Neural cell (in vitro differentiated cells): ENCODE measurements around the gene KCNJ16.

Experiments
- EP300 ChIP-seq: fragments of 450-650 bp; conservative IDR thresholded peaks from 2 replicates; pipeline ENCODE4 v1.6.1; 2014; ENCODE audit warnings: antibody characterized with exemption, mild to moderate bottlenecking, moderate library complexity; ENCODE audit not compliant: poor library complexity, severe bottlenecking
- EZH2 ChIP-seq: fragments of 200-600, 300-800 bp; shearing (Covaris generic), sonication (generic); IDR thresholded peaks from 2 replicates; pipeline ENCODE4 v1.6.1; 2014; ENCODE audit warnings: antibody characterized with exemption, low read length, borderline replicate concordance, mild to moderate bottlenecking; ENCODE audit not compliant: insufficient read depth, poor library complexity, severe bottlenecking
- POLR2AphosphoS5 ChIP-seq: IDR thresholded peaks from 2 replicates; pipeline ENCODE4 v1.6.1; 2012
- SMC3 ChIP-seq: fragments of 450-650 bp; conservative IDR thresholded peaks from 2 replicates; pipeline ENCODE4 v1.6.1; 2014; ENCODE audit warnings: antibody characterized with exemption, mild to moderate bottlenecking, moderate library complexity; ENCODE audit not compliant: poor library complexity
- TAF1 ChIP-seq: IDR thresholded peaks from 2 replicates; pipeline ENCODE4 v1.6.1; 2012; ENCODE audit warnings: low read depth
- TF ChIP-seq, protein P1 (sequence below): fragments of 450-650 bp; IDR thresholded peaks from 2 replicates; pipeline ENCODE4 v1.5.1; 2014; ENCODE audit warnings: antibody characterized with exemption, mild to moderate bottlenecking, moderate library complexity; ENCODE audit not compliant: poor library complexity, severe bottlenecking
- TF ChIP-seq, protein P2 (sequence below): IDR thresholded peaks from 2 replicates; pipeline ENCODE4 v1.6.1; 2012; ENCODE audit warnings: borderline replicate concordance

DNA sequence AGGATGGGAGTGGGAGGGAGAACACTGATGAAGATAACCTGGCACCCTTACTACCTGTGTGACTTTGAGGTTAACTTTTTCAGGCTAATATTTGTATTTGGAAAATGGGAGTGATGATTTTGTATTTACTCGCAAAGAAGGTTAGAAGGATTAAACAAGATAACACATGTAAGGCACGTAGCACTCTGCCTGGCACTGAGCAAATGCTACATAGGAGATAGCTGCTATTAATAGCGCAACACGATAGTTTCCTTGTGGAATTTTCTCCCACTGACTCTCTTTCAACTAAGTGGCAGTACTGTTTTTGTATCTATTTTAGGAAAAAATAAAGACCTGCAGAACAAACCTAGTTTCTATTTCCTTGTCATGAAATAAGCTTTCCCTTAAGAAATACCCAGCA is 15.4 kb upstream of the KCNJ16 start:
- TF ChIP-seq, protein P1, sequence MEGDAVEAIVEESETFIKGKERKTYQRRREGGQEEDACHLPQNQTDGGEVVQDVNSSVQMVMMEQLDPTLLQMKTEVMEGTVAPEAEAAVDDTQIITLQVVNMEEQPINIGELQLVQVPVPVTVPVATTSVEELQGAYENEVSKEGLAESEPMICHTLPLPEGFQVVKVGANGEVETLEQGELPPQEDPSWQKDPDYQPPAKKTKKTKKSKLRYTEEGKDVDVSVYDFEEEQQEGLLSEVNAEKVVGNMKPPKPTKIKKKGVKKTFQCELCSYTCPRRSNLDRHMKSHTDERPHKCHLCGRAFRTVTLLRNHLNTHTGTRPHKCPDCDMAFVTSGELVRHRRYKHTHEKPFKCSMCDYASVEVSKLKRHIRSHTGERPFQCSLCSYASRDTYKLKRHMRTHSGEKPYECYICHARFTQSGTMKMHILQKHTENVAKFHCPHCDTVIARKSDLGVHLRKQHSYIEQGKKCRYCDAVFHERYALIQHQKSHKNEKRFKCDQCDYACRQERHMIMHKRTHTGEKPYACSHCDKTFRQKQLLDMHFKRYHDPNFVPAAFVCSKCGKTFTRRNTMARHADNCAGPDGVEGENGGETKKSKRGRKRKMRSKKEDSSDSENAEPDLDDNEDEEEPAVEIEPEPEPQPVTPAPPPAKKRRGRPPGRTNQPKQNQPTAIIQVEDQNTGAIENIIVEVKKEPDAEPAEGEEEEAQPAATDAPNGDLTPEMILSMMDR: no peak
- TF ChIP-seq SMC3 (no peak), EP300 (no peak), EZH2 (no peak), TAF1 (no peak), POLR2AphosphoS5 (no peak)
- TF ChIP-seq, protein P2, sequence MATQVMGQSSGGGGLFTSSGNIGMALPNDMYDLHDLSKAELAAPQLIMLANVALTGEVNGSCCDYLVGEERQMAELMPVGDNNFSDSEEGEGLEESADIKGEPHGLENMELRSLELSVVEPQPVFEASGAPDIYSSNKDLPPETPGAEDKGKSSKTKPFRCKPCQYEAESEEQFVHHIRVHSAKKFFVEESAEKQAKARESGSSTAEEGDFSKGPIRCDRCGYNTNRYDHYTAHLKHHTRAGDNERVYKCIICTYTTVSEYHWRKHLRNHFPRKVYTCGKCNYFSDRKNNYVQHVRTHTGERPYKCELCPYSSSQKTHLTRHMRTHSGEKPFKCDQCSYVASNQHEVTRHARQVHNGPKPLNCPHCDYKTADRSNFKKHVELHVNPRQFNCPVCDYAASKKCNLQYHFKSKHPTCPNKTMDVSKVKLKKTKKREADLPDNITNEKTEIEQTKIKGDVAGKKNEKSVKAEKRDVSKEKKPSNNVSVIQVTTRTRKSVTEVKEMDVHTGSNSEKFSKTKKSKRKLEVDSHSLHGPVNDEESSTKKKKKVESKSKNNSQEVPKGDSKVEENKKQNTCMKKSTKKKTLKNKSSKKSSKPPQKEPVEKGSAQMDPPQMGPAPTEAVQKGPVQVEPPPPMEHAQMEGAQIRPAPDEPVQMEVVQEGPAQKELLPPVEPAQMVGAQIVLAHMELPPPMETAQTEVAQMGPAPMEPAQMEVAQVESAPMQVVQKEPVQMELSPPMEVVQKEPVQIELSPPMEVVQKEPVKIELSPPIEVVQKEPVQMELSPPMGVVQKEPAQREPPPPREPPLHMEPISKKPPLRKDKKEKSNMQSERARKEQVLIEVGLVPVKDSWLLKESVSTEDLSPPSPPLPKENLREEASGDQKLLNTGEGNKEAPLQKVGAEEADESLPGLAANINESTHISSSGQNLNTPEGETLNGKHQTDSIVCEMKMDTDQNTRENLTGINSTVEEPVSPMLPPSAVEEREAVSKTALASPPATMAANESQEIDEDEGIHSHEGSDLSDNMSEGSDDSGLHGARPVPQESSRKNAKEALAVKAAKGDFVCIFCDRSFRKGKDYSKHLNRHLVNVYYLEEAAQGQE: no peak
